ENCODE data around the gene IGF1.
"Not testable (repeated sequence)": the region's sequence is repeated elsewhere in the genome, so short reads cannot be mapped to it uniquely, and the experiment has no call there.

IGF1 gene

DNA sequence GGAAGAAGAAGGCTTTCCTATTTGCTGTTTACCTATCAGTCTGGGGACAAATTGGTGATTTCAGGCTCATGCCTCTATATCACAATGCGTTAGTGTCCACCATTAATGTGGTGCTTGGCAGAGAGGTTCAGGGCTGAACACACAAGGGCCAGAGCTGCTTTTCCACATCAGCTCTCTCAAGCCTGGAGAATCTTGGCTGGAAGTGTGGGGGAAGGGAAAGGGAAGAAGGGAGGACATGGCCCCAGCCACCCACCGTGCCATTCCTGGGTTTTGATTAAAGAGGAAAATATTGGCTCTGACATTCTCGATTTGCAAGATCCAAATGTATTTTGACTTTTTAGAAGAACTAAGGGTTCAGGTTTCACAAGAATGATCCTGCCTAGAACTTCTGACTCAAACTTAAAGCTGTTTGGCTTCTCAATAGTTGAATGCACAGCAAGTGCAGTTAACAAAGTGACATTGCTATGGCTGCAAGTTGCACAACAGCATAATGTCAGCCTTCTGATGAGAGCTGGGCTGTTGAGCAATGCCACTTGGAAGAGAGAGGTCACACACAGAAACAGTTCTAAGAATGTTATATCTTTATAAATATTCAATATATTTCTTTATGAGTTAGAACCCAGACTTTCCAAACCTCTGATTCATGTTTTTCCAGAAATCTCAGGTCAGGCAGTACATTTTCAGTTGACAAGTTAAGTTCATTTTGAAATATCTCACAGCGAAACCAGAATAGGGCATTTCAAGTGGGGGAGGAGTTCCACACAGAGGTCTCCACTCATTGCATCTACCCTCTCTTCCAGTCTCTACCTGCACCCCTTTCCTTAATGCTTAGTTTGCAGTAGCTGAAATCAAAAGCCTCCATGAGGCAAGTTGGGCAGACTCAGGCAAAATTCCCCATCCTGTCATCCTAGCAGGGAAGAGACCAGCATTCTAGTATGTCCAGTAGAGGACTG lies 25.3 kb downstream of the IGF1 start:
- DNase-seq, result peak; percentile 38 to 46

GRCh38 chr12:102454330-102454729 lies 26.0 kb downstream of the IGF1 start:
- no peak for DNase-seq

DNA sequence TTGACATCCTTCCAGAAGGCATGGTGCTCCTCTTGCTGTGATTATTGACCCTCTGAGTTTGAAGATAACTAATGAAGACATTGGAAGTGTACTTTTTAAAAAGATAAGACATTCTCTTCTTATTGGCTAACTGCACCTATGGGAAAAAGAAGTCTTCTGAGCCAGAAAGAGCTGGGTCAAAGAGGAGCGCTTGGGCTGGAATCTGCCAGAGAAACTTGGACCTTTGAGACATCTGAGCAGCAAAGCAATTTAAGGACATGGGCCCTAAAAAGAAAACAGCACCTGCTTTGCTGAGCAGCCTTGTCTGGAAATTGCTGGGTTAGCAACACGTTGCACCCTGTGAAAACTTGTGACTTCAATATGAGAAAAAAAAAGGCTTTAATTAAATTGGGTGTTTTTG lies 27.8 kb downstream of the IGF1 start:
- no peak for DNase-seq

- DNase-seq, result not testable (repeated sequence)
These were observed 31.3 kb downstream of the IGF1 start for GRCh38 chr12:102449018-102449417.

GRCh38 chr12:102447426-102447825 lies 32.9 kb downstream of the IGF1 start:
- DNase-seq, result not testable (repeated sequence)

- no peak for DNase-seq
These were observed 35.7 kb downstream of the IGF1 start for GRCh38 chr12:102444707-102445106.

- DNase-seq, result no peak
These were observed 36.3 kb downstream of the IGF1 start for GRCh38 chr12:102444093-102444492.

DNA sequence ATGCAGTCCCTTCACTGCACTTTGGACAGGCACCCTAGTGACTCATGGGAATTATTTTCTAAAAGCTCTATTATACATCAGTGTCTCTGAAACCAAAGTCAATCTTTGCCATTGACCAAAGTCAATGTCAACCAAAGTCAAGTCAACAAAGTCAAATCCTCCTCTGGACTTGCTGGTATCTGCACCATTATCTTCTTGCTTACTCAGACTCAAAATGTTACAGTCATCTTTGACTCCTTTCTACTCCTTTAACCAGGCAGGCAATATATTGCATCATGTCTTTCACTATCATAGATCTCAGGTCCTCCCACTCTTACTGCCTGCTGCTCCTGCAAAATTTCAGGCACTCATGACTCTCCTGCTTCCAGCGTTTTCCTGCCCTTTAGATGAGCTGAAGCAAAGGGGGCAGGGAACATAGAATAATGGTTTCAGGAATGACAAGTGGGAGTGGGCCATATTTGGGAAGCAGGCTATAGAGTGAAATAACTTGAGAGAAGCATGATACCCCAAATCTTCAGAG lies 39.2 kb downstream of the IGF1 start:
- no peak for DNase-seq

GRCh38 chr12:102439426-102440405 lies 40.6 kb downstream of the IGF1 start:
- DNase-seq, result no peak

GRCh38 chr12:102438827-102439210 lies 41.5 kb downstream of the IGF1 start:
- no peak for DNase-seq

- no peak for DNase-seq
These were observed 42.1 kb downstream of the IGF1 start for GRCh38 chr12:102438047-102438826.

DNA sequence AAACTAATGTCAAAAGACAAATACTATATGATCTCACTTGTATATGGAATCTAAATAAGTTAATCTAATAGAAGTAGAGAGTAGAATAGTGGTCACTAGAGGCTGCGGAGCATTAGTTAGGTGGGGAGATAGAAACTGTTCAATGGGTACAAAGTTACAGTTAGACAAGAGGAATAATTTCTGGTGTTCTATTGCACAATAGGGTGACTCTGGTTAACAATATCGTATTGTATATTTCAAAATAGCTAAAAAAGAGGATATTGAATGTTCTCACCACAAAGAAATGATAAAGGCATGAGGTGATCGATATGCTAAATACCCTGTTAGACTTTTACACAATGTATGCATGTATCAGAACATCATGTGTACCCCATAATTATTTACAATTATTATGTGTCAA lies 42.9 kb downstream of the IGF1 start:
- no peak for DNase-seq

DNA sequence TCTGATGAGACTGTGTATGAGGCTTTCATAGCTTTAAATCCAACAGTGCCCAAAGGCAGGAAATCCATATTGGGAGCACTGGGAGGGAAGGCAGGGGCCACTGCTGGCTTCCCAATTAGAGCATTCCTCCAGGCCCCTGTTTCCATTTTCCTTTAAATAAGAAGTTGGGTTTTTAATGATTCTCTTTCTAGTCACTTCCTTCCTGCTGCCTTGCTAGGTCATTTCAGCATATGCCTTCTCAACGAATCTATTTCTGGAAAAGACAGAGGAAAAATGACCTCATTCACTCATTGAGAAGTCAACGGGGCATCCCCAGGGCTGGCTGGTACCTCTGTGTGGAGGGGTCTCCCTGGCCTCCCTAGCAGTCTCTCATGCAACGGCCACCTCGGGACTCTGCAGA lies 43.5 kb downstream of the IGF1 start:
- peak in 1 of 2 donors; percentile 8 for DNase-seq

DNA sequence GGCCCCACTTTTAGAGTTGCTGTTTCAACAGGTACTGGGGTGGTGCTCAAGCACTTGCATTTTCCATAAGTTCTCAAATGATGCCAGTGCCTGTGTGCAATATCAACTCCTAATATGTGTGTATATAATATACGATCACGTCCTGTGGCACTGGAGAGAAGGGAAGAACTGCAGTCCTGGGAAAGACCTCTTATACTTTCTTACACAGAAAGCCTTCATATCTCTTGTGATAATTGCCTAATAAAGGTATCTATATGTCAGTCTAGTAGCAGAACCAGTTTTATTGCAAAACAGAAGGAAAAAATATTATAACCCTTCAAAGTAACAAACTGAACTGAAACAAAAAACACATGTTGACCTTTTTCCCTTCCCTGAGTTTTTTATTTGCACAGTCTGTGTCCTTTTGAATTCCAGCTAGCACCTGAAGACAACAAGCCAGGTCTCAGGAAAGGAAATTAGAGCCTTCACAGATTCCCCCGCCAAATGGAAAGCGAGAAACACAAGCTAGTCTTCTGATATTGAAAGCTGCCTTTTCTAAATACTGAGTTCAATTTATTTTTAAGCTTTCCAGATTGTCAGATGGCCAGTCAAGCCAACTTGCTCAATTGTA lies 44.4 kb downstream of the IGF1 start:
- no peak for DNase-seq

DNA sequence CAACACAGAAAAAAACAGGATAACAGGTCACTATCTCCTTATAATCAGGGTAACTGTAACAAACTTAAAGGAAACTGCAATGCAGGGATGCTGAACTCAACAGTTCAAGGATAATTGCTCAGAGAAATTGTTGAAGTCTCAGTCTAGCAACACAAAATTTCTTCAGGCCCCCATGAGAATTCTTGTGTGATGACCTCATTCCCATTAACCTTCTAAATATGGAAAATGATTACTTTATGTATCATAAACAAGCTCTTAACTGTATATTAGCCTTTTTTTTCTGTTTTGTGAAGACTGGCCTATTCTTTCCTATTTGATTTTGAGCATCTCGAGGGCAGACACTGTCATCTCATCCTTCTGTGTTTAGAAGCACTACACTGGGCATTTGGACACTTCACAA lies 47.1 kb downstream of the IGF1 start:
- DNase-seq, result no peak

DNA sequence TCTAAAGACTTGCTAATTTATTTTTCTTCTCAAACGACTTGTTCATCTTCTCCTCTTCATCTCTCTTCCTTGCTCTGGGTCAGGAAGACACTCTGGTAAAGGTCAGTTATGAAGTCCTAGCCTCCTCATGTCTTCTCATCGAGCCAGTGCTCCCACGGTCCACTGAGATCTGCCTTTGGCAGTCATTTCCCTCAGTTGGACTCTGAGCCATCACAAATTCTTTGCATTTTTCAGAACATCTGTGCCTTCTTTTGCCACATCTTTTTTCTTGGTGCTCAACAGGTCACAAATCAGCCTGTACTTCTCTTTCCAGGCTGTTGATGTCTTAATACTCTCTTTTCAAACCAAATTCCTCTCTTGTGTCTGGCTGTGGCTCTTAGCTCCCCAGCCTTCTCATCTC lies 49.7 kb downstream of the IGF1 start:
- no peak for DNase-seq

DNA sequence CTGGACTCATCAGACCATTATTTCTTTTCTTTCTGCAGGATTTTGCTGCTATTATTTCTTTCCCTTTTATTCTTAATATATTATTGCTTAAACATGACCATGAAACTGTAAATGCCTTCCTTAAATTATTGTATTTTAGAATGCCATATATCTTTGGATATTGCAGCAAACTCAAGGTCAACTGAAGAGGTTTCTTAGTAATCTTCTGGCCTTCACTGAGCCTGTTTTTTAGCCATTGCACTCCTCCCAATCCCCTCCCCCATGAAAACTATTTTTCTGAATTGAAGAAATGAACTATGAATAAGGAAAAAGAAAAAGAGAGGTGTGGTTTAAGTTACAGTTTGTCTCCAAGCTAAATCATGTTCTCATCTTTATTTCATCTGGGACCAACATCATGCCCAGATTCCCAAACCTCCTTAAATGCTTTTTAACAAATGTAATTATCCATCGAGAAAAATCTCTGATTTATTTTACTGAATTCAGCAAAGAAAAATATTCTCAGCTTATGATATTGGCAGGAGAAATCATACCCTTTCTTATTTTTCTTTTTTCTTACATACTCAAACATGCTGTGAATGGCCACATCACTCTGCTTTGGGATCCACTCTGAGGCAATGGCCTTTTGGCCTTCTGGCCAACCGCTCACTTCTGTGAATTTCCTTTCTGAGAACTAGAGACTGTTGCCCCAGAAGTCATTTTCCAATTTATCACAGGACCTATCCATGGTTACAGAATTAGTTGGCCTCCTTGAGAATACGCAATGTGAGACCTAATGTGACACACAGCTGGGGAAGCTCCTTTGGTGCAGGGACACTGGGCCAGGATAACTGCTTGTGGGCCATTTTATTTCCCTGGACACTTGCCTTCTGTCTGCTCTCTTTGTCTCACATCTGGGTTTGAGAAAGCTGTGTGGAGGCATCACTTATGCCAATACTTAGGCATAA lies 50.9 kb downstream of the IGF1 start:
- no peak for DNase-seq

GRCh38 chr12:102427543-102427941 lies 52.8 kb downstream of the IGF1 start:
- DNase-seq, result no peak

DNA sequence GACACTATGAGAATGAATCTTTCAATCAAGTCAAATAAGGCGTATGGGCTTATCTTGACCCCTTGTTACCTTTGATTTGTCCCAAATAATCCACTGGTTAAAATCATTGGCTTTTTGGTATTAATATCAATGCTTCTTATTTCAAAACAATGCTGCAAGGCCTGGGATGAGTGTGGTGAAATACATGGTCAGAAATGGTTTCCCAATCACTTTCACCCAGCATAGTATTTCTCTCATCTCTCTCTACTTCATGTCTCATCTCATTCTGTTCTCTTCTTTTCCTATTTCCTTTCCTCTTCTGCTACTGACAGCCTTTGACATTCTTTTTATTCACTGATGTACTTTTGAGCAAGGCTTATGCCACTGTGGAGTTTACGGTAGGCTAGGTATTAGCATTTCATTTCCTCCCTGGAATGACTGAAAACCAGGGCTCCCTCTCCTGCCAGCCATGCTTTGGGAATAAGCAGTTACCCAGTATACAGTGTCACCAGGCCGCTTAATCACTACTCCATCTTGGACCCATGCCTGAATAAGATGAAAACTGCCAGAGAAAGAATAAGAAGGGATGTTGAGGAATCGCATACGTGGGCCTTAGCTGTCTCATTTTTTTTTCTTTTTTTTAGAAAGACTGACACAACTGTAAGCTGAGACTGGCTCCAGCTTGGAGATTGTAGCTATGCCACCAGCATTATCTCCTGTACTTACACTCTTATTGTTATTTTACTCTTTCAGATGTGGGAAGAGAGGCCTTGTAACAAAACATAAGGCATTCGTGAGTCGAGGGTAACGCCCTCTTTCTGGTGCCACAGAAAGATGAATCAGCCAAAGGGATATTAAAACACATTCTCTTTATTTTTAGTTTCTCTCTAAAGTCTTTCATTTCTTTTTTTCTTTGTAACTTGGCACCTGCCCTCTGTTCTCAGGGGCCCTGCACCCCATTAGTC lies 53.5 kb downstream of the IGF1 start:
- DNase-seq, result no peak

Measured in inflammatory macrophage treated with lipopolysaccharide for 1 hour (primary cell).